ENCODE data around the gene TACC2. TPM values are rescaled to one million over a fixed set of nuclear protein-coding genes. Genes with fewer than 3 reads are reported as not detected.
A peak's percentile ranks its signal among the peaks of the same experiment; 100 is the strongest.

The TACC2 gene
- total RNA-seq, 4 donors from 2014 or later: 105 to 334 (median 235) TPM

DNA sequence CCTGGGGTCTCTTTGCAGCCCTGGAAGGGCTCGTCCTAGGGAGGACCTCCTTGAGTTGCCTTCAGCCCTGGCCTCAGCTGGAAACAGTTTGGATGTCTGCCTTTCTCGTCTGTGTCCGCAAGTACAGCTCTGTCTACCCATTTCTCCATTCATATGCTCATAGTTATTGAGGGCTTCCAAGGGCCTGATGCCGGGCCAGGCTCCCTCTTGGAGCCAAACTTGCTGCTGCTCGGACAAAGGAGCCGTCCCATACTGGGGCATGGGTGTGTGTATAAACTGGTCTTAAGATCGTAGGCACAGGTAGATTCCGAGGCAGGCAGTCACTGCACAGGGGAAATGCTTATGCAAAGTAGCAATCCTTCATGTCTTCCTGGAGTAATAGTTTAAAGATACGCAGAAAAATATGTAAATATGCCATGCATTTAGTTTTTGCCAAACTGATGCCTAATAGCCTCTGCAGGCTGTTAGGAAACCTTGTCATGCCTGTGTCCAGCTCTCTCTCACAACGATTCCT lies 165.1 kb downstream of the TACC2 start:
- no peaks in the 10 kb centered on the region for H3K9me3 ChIP-seq
- peaks cover 52 to 65% of the 10 kb centered on the region in 2 donors for H3K4me1 ChIP-seq
- TF ChIP-seq, protein P1, sequence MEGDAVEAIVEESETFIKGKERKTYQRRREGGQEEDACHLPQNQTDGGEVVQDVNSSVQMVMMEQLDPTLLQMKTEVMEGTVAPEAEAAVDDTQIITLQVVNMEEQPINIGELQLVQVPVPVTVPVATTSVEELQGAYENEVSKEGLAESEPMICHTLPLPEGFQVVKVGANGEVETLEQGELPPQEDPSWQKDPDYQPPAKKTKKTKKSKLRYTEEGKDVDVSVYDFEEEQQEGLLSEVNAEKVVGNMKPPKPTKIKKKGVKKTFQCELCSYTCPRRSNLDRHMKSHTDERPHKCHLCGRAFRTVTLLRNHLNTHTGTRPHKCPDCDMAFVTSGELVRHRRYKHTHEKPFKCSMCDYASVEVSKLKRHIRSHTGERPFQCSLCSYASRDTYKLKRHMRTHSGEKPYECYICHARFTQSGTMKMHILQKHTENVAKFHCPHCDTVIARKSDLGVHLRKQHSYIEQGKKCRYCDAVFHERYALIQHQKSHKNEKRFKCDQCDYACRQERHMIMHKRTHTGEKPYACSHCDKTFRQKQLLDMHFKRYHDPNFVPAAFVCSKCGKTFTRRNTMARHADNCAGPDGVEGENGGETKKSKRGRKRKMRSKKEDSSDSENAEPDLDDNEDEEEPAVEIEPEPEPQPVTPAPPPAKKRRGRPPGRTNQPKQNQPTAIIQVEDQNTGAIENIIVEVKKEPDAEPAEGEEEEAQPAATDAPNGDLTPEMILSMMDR (IDR thresholded peaks at IDR 0.05 in 4 of 5, conservative IDR thresholded peaks at IDR 0.05 in 1 of 5): no peak
- no peak for TF ChIP-seq POLR2A (IDR thresholded peaks at IDR 0.05)
- H3K27ac ChIP-seq: peak overlapping the region; percentile 84 to 98 (median 96)
- H3K4me3 ChIP-seq: no peak overlapping the region
- in situ Hi-C loops (cut with MboI; ENCODE audit: low sequenced_read_pairs in 4 of 4) (no loop called here), intact Hi-C loops (cut with DNase I; ENCODE audit: low total_unique reads) (no loop called here)
- ATAC-seq: no peak
- H3K36me3 ChIP-seq: no peaks in the 10 kb centered on the region
- DNase-seq: no peak
- no peaks in the 10 kb centered on the region for H3K27me3 ChIP-seq

DNA sequence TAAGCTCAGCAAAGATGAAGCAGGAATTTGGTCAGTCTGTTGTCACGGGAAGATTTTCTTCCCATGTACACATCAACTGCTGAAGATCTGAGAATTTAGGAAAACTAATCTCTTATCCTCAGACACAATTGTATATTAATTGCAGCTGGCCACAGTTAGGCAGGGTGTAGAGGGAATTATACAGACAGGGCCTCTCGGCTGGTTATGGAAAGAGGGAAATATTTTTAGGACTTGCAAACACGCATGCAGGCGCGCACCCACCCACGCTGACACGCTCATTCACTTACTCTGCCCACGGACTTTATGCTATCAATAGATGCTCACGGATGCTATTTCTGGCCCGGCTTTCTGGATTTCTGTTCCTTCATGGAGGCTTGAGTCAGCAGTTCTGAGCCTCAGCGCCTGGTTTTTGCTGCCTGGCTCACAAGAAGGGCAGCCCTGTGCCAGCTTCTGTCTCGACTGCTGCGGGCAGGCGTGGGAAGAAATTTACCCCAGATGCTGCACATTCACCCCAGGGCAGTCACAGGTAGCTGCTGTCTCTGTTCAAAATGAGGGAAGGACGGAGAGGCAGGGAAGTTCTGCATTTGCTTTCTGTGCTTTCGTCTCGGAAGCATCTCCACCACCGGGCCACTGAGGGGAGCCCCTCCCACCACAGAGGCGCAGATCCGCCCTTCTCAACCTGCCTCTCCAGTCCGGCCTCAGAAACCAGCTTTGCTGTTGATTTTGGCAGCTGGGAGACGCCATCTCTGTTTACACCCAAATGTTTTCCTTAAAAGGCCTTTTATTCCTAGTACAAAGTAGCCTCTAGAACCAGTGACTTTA lies 165.8 kb downstream of the TACC2 start:
- Histone ChIP-seq H3K36me3 (no peaks in the 10 kb centered on the region), H3K4me1 (peaks cover 45 to 59% of the 10 kb centered on the region in 2 donors), H3K27ac (peak overlapping the region; percentile 84 to 98 (median 96)), H3K4me3 (no peak overlapping the region), H3K9me3 (no peaks in the 10 kb centered on the region), H3K27me3 (no peaks in the 10 kb centered on the region)
- intact Hi-C loops (cut with DNase I; ENCODE audit: low total_unique reads) (no loop called here), in situ Hi-C loops (cut with MboI; ENCODE audit: low sequenced_read_pairs in 4 of 4) (no loop called here)
- DNase-seq: peak in 1 of 2 donors; percentile 58
- TF ChIP-seq, protein P1 (IDR thresholded peaks at IDR 0.05 in 4 of 5, conservative IDR thresholded peaks at IDR 0.05 in 1 of 5): no peak
- TF ChIP-seq POLR2A (IDR thresholded peaks at IDR 0.05): no peak
- ATAC-seq: peak; percentile 6 to 14

DNA sequence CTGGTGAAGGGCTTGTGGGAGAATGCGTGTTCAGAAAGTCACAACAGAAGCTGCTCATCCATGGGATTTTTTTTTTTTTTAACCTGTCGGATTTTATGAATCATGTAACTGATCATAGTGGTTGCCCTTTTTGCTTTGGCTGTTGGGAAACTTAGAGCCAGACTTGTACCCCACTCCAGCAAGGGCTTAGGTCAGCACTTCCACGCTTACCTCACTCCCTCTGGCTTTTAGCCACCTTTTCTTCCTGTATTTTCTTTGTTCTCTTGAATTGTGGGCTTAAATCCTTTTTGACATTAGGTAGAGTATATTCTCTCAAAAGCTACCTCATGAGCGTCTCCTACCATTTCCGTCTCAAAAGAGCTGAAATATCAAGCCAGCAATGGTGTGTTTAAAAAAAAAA lies 168.5 kb downstream of the TACC2 start:
- no peak for TF ChIP-seq POLR2A (IDR thresholded peaks at IDR 0.05)
- in situ Hi-C loops (cut with MboI; ENCODE audit: low sequenced_read_pairs in 4 of 4): no loop called here
- H3K4me1 ChIP-seq: peaks cover 36 to 44% of the 10 kb centered on the region in 2 donors
- no peaks in the 10 kb centered on the region for H3K9me3 ChIP-seq
- H3K4me3 ChIP-seq: no peak overlapping the region
- no peaks in the 10 kb centered on the region for H3K36me3 ChIP-seq
- peak overlapping the region; percentile 84 to 98 (median 96) for H3K27ac ChIP-seq
- intact Hi-C loops (cut with DNase I; ENCODE audit: low total_unique reads): no loop called here
- H3K27me3 ChIP-seq: no peaks in the 10 kb centered on the region
- no peak for DNase-seq
- no peak for ATAC-seq

DNA sequence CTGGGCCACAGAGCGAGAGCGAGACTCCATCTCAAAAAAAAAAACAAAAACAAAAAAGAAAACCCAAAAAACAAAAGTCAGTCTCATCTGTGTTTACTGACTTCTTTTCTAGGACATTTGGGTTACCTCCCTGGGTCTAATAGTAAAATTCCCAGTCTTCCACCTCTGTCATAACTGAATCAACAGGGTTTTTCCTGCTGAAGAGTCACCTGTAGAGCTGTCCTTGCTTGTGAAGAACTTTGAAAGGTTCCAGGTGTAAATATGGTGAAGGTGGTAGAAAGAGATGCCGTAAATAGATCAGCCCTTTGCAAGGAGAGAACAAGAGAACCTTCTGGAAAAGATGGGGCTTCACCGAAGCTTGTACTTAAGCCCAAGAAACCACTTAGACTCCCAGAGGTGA lies 169.4 kb downstream of the TACC2 start:
- Histone ChIP-seq H3K27ac (peak overlapping the region; percentile 14 to 96 (median 78)), H3K4me1 (peaks cover 43 to 46% of the 10 kb centered on the region in 2 donors), H3K36me3 (no peaks in the 10 kb centered on the region), H3K27me3 (no peaks in the 10 kb centered on the region), H3K9me3 (no peaks in the 10 kb centered on the region), H3K4me3 (no peak overlapping the region)
- in situ Hi-C loops (cut with MboI; ENCODE audit: low sequenced_read_pairs in 4 of 4) (no loop called here), intact Hi-C loops (cut with DNase I; ENCODE audit: low total_unique reads) (no loop called here)
- DNase-seq (no peak), ATAC-seq (no peak)
- TF ChIP-seq, protein P1 (IDR thresholded peaks at IDR 0.05 in 4 of 5, conservative IDR thresholded peaks at IDR 0.05 in 1 of 5): no peak
- TF ChIP-seq POLR2A (IDR thresholded peaks at IDR 0.05): no peak

DNA sequence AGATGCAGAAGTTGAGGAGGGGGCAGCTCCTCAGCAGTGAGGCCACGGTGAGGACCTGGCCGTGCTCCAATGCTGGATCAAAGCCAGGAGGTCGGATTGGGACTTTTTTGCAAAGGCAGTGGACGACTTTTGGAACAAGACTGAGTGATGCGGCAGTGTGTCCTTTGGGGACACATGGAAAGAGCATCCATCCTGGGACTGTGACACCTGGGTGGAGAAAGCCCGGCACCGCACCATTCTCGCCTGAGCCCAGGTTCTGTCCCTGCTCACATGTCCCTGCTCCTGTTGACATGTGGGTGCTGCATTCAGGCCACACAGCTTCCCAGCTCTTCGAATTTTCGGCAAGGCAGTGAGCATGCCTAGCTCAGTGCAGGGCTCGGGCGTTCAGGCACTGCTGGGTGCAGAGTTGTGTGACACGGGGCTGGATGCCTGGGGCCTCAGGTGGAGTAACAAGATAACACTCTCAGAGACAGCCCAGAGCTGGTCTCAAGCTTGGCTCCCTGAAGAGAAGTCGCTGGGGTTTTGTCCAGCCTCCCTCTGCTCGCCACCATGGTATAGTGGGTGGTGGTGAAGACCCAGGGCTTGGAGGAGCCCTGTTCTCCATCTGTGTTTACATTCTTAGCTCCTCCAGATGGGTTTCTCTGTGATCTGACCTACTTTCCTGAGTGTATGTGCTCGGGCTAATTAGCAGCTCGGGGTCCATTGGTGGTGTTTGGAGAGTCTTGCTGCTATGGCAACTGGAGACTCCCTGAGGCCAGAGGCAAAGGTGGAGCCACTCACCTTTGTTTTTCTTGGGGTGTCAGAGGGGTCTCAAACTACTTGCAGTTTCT lies 170.4 kb downstream of the TACC2 start:
- no peak for DNase-seq
- peak overlapping the region; percentile 15 to 96 (median 60) for H3K27ac ChIP-seq
- in situ Hi-C loops (cut with MboI; ENCODE audit: low sequenced_read_pairs in 4 of 4) (no loop called here), intact Hi-C loops (cut with DNase I; ENCODE audit: low total_unique reads) (no loop called here)
- TF ChIP-seq, protein P1 (IDR thresholded peaks at IDR 0.05 in 4 of 5, conservative IDR thresholded peaks at IDR 0.05 in 1 of 5): no peak
- no peak for TF ChIP-seq POLR2A (IDR thresholded peaks at IDR 0.05)
- no peak for ATAC-seq
- H3K9me3 ChIP-seq: no peaks in the 10 kb centered on the region
- H3K4me1 ChIP-seq: peaks cover 40 to 46% of the 10 kb centered on the region in 2 donors
- H3K27me3 ChIP-seq: no peaks in the 10 kb centered on the region
- H3K36me3 ChIP-seq: no peaks in the 10 kb centered on the region
- no peak overlapping the region for H3K4me3 ChIP-seq

Data from gastrocnemius medialis (tissue), 4 donors.